Measurements from ENCODE around the gene EML4.
"Not testable (repeated sequence)": the region's sequence is repeated elsewhere in the genome, so short reads cannot be mapped to it uniquely, and the experiment has no call there.

EML4 gene

GRCh38 chr2:42331569-42332284 is 162.6 kb downstream of the EML4 start:
- no peak overlapping the region for H3K4me3 ChIP-seq (ENCODE audit: low read length)
- no peak for TF ChIP-seq CTCF (conservative IDR thresholded peaks at IDR 0.05; ENCODE audit: low read length)
- no peak for DNase-seq (ENCODE audit: low read depth)

GRCh38 chr2:42332575-42332974 is 163.4 kb downstream of the EML4 start:
- DNase-seq (ENCODE audit: low read depth) = no peak
- H3K4me3 ChIP-seq (ENCODE audit: low read length) = no peak overlapping the region
- TF ChIP-seq CTCF (conservative IDR thresholded peaks at IDR 0.05; ENCODE audit: low read length) = no peak

GRCh38 chr2:42333579-42333978 is 164.4 kb downstream of the EML4 start:
- H3K4me3 ChIP-seq (ENCODE audit: low read length) = no peak overlapping the region
- TF ChIP-seq CTCF (conservative IDR thresholded peaks at IDR 0.05; ENCODE audit: low read length) = no peak

DNA sequence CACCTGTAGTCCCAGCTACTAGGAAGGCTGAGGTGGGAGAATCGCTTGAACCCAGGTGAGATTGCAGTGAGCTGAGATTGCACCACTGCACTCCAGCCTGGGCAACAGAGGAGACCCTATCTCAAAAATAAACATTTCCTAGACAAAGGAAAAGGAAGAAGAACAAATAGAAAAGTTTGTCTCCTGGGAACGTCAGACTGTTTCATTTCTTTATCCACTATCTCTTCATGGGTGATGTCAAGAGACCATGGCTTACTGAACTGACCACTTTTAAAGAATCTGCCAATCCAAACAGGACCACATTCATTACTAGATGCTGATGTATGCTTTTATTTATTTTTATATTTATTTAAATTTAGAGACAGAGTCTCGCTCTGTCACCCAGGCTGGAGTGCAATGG is 165.1 kb downstream of the EML4 start:
- no peak for TF ChIP-seq CTCF (conservative IDR thresholded peaks at IDR 0.05; ENCODE audit: low read length)
- no peak for DNase-seq (ENCODE audit: low read depth)
- no peak overlapping the region for H3K4me3 ChIP-seq (ENCODE audit: low read length)

More at GRCh38 chr2:42333579-42333978, 164.4 kb downstream of the EML4 start:
- no peak for DNase-seq (ENCODE audit: low read depth)

DNA sequence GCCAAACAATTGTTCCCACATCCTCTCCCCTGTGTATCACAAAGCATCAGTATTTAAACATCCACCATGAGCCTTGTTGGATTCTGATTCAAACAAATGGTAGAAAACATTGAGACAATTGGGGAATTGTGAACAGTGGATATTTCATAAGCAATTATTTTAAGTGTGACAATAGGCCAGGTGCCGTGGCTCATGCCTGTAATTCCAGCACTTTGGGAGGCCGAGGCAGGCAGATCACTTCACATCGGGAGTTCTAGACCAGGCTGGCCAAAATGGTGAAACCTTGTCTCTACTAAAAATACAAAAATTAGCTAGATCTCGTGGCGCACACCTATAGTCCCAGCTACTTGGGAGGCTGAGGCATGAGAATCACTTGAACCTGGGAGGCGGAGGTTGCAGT is 165.7 kb downstream of the EML4 start:
- DNase-seq (ENCODE audit: low read depth); H3K4me3 ChIP-seq (ENCODE audit: low read length): not testable (repeated sequence)

- no peak for TF ChIP-seq CTCF (conservative IDR thresholded peaks at IDR 0.05; ENCODE audit: low read length)
- no peak overlapping the region for H3K4me3 ChIP-seq (ENCODE audit: low read length)
- no peak for DNase-seq (ENCODE audit: low read depth)
Observed at GRCh38 chr2:42335514-42336104, 166.5 kb downstream of the EML4 start.

GRCh38 chr2:42336361-42336965 is 167.3 kb downstream of the EML4 start:
- no peak for TF ChIP-seq CTCF (conservative IDR thresholded peaks at IDR 0.05; ENCODE audit: low read length)
- no peak for DNase-seq (ENCODE audit: low read depth)
- no peak overlapping the region for H3K4me3 ChIP-seq (ENCODE audit: low read length)
